Neural cell (in vitro differentiated cells): ENCODE results near the gene DDX27. TPM values are rescaled to one million over a fixed set of nuclear protein-coding genes. Genes with fewer than 3 reads are reported as not detected.

Source experiments
- H2AFZ ChIP-seq: fragments of 200-600, 300-800 bp; sonication (generic), shearing (Covaris generic); 2 replicates; pipeline ENCODE4 v1.6.0; 2014; ENCODE audit warnings: low read depth, mild to moderate bottlenecking, antibody characterized with exemption, low read length, moderate library complexity
- H3F3A ChIP-seq: fragments of 200-600 bp; shearing (Covaris generic); 2 replicates; pipeline ENCODE4 v1.6.1; 2016; ENCODE audit warnings: mild to moderate bottlenecking, moderate library complexity, mixed read lengths, antibody characterized with exemption, low read length; ENCODE audit not compliant: insufficient read depth, poor library complexity, severe bottlenecking
- H3K27ac ChIP-seq: fragments of 200-600, 300-800 bp; sonication (generic), shearing (Covaris generic); 2 replicates; pipeline ENCODE4 v1.5.1; 2014; ENCODE audit warnings: mild to moderate bottlenecking, low read length, moderate library complexity
- H3K27me3 ChIP-seq: fragments of 300-800, 200-600 bp; sonication (generic), shearing (Covaris generic); 2 replicates; pipeline ENCODE4 v1.6.0; 2014; ENCODE audit warnings: mild to moderate bottlenecking, low read depth, low read length, moderate library complexity; ENCODE audit not compliant: insufficient read depth
- H3K36me3 ChIP-seq: fragments of 300-800, 200-600 bp; sonication (generic), shearing (Covaris generic); 2 replicates; pipeline ENCODE4 v1.5.1; 2014; ENCODE audit warnings: mild to moderate bottlenecking, antibody characterized with exemption, low read length, moderate library complexity; ENCODE audit not compliant: insufficient read depth
- H3K4me2 ChIP-seq: fragments of 300-800, 200-600 bp; sonication (generic), shearing (Covaris generic); 2 replicates; pipeline ENCODE4 v1.6.0; 2014; ENCODE audit warnings: mild to moderate bottlenecking, low read length
- H3K4me3 ChIP-seq: fragments of 300-800, 200-600 bp; sonication (generic), shearing (Covaris generic); 2 replicates; pipeline ENCODE4 v1.5.1; 2014; ENCODE audit warnings: mild to moderate bottlenecking, low read length, moderate library complexity
- H3K79me2 ChIP-seq: fragments of 200-600 bp; shearing (Covaris generic); replicated peaks from 2 replicates; pipeline ENCODE4 v1.6.0; 2014; ENCODE audit warnings: mild to moderate bottlenecking, low read length, moderate library complexity; ENCODE audit not compliant: insufficient read depth
- H3K9ac ChIP-seq: fragments of 300-800, 200-600 bp; sonication (generic), shearing (Covaris generic); 2 replicates; pipeline ENCODE4 v1.6.1; 2016; ENCODE audit warnings: mild to moderate bottlenecking, low read length, mixed read lengths
- H3K9me2 ChIP-seq: fragments of 200-600 bp; shearing (Covaris generic); 2 replicates; pipeline ENCODE4 v1.6.1; 2016; ENCODE audit warnings: mild to moderate bottlenecking, low read length, mixed read lengths; ENCODE audit not compliant: insufficient read depth
- H3K9me3 ChIP-seq: fragments of 200-600, 300-800 bp; sonication (generic), shearing (Covaris generic); 2 replicates; pipeline ENCODE4 v1.6.1; 2016; ENCODE audit warnings: mild to moderate bottlenecking, mixed run types, low read length, moderate library complexity, mixed read lengths
- H4K20me1 ChIP-seq: fragments of 200-600 bp; shearing (Covaris generic); 2 replicates; pipeline ENCODE4 v1.6.1; 2016; ENCODE audit warnings: mild to moderate bottlenecking, mixed run types; ENCODE audit not compliant: insufficient read depth
- CTCF ChIP-seq: fragments of 450-650 bp; IDR thresholded peaks from 2 replicates; pipeline ENCODE4 v1.5.1; 2014; ENCODE audit warnings: antibody characterized with exemption, mild to moderate bottlenecking, moderate library complexity; ENCODE audit not compliant: poor library complexity, severe bottlenecking
- EP300 ChIP-seq: fragments of 450-650 bp; conservative IDR thresholded peaks from 2 replicates; pipeline ENCODE4 v1.6.1; 2014; ENCODE audit warnings: antibody characterized with exemption, mild to moderate bottlenecking, moderate library complexity; ENCODE audit not compliant: poor library complexity, severe bottlenecking
- EZH2 ChIP-seq: fragments of 200-600, 300-800 bp; shearing (Covaris generic), sonication (generic); IDR thresholded peaks from 2 replicates; pipeline ENCODE4 v1.6.1; 2014; ENCODE audit warnings: antibody characterized with exemption, low read length, borderline replicate concordance, mild to moderate bottlenecking; ENCODE audit not compliant: insufficient read depth, poor library complexity, severe bottlenecking
- MXI1 ChIP-seq: fragments of 450-650 bp; conservative IDR thresholded peaks from 2 replicates; pipeline ENCODE4 v1.6.1; 2014; ENCODE audit warnings: antibody characterized with exemption, mild to moderate bottlenecking; ENCODE audit not compliant: poor library complexity, severe bottlenecking
- POLR2AphosphoS5 ChIP-seq: IDR thresholded peaks from 2 replicates; pipeline ENCODE4 v1.6.1; 2012
- RAD21 ChIP-seq: fragments of 450-650 bp; conservative IDR thresholded peaks from 2 replicates; pipeline ENCODE4 v1.6.1; 2014; ENCODE audit warnings: antibody characterized with exemption, mild to moderate bottlenecking, moderate library complexity
- REST ChIP-seq: IDR thresholded peaks from 2 replicates; pipeline ENCODE4 v1.6.1; 2012; ENCODE audit warnings: borderline replicate concordance
- SMC3 ChIP-seq: fragments of 450-650 bp; conservative IDR thresholded peaks from 2 replicates; pipeline ENCODE4 v1.6.1; 2014; ENCODE audit warnings: antibody characterized with exemption, mild to moderate bottlenecking, moderate library complexity; ENCODE audit not compliant: poor library complexity
- TAF1 ChIP-seq: IDR thresholded peaks from 2 replicates; pipeline ENCODE4 v1.6.1; 2012; ENCODE audit warnings: low read depth
- polyA plus RNA-seq: library from polyadenylated mRNA; depleted of rRNA; stranded (reverse); fragments of >200 nt; gene quantifications from 2 replicates; pipeline ENCODE4 v1.2.3, GENCODE V29; 2014

DDX27 gene
- polyA plus RNA-seq, 1 donor from 2014 or later = 35.4 TPM

- Histone ChIP-seq H3K36me3 (peaks cover 38% of the 10 kb centered on the region), H3K27ac (no peak overlapping the region), H3K4me3 (peak overlapping the region; percentile 77), H3K9ac (no peak overlapping the region), H3K9me2 (no peaks in the 10 kb centered on the region), H3F3A (no peaks in the 10 kb centered on the region), H3K4me2 (no peak overlapping the region), H4K20me1 (peaks cover 20% of the 10 kb centered on the region), H3K9me3 (no peaks in the 10 kb centered on the region), H3K27me3 (no peaks in the 10 kb centered on the region), H3K79me2 (peaks cover 76% of the 10 kb centered on the region), H2AFZ (no peak overlapping the region)
- TF ChIP-seq MXI1 (no peak), EP300 (no peak)
Measured at GRCh38 chr20:49282584-49283171, 63.5 kb downstream of the DDX27 start.

GRCh38 chr20:49283176-49283702 lies 64.0 kb downstream of the DDX27 start:
- no peak overlapping the region for H3K27ac ChIP-seq
- no peak overlapping the region for H2AFZ ChIP-seq
- H3K79me2 ChIP-seq = peaks cover 80% of the 10 kb centered on the region
- no peaks in the 10 kb centered on the region for H3K27me3 ChIP-seq
- TF ChIP-seq CTCF (no peak), MXI1 (no peak), RAD21 (no peak), TAF1 (no peak), SMC3 (no peak), REST (no peak), POLR2AphosphoS5 (no peak), EZH2 (no peak), EP300 (no peak)
- peak overlapping the region; percentile 77 for H3K4me3 ChIP-seq
- H3K9me3 ChIP-seq = no peaks in the 10 kb centered on the region
- H3K9ac ChIP-seq = no peak overlapping the region
- H4K20me1 ChIP-seq = peaks cover 20% of the 10 kb centered on the region
- H3K36me3 ChIP-seq = peaks cover 42% of the 10 kb centered on the region
- no peaks in the 10 kb centered on the region for H3F3A ChIP-seq
- no peaks in the 10 kb centered on the region for H3K9me2 ChIP-seq
- H3K4me2 ChIP-seq = peak overlapping the region; percentile 13
